ENCODE data around the gene NHEJ1. TPM values are rescaled to one million over a fixed set of nuclear protein-coding genes. Genes with fewer than 3 reads are reported as not detected.

The NHEJ1 gene
- polyA plus RNA-seq, 1 of the 3 experiments (the other 2 are of a cell fraction), result 16.3 TPM

GRCh38 chr2:219056176-219056895 is 104.3 kb downstream of the NHEJ1 start:
- Histone ChIP-seq H3K9ac (no peak overlapping the region), H3K36me3 (replicated peaks in 1 of 2; ENCODE audit: control insufficient read depth in 1 of 2, insufficient read depth in 2 of 2, low read length in 1 of 2) (no peaks in the 10 kb centered on the region), H3F3A (replicated peaks; ENCODE audit: insufficient read depth) (no peaks in the 10 kb centered on the region), H3K79me2 (ENCODE audit: insufficient read depth) (no peaks in the 10 kb centered on the region), H3K9me2 (no peaks in the 10 kb centered on the region), H3K9me3 (no peaks in the 10 kb centered on the region), H2AFZ (ENCODE audit: low read depth) (no peak overlapping the region), H3K4me2 (no peak overlapping the region), H3K4me3 (ENCODE audit: low read depth in 2 of 2, low read length in 1 of 2) (no peak overlapping the region), H3K27me3 (ENCODE audit: insufficient read depth) (peaks cover 35% of the 10 kb centered on the region), H4K20me1 (ENCODE audit: insufficient read depth) (peaks cover 7% of the 10 kb centered on the region), H3K27ac (ENCODE audit: low read depth in 2 of 2, low read length in 1 of 2) (no peak overlapping the region), H3K4me1 (ENCODE audit: control insufficient read depth in 1 of 2, insufficient read depth in 2 of 2, low read depth in 1 of 2, low read length in 1 of 2) (peaks cover 0 to 16% of the 10 kb centered on the region in 2 experiments; a peak in 1 of 4 replicates)
- POLR2A ChIA-PET, result no interaction called here
- 61% methylated on average over 9 of the region's 9 CpGs for WGBS (ENCODE audit: low lambda C conversion rate)
- TF ChIP-seq EZH2phosphoT487 (IDR thresholded peaks at IDR 0.05; ENCODE audit: borderline replicate concordance, low read depth) (no peak), MEF2A (IDR thresholded peaks at IDR 0.05; ENCODE audit: borderline replicate concordance, low read depth) (no peak), MXI1 (IDR thresholded peaks at IDR 0.05; ENCODE audit: low read depth, low read length) (no peak), NFIC (IDR thresholded peaks at IDR 0.05; ENCODE audit: borderline replicate concordance) (no peak), YY1 (IDR thresholded peaks at IDR 0.05; ENCODE audit: low read depth) (no peak), ELF1 (IDR thresholded peaks at IDR 0.05) (no peak), FOXM1 (IDR thresholded peaks at IDR 0.05; ENCODE audit: low read depth) (no peak), PBX3 (IDR thresholded peaks at IDR 0.05) (no peak), USF1 (IDR thresholded peaks at IDR 0.05; ENCODE audit: borderline replicate concordance, low read depth) (no peak), GATA2 (CRISPR knock-in tag; IDR thresholded peaks at IDR 0.05) (no peak)
- CTCF ChIA-PET, result interaction anchor here (0.6 to 15.5 kb wide), 13 partner anchors 9 to 179 kb away, joined by 3 to 205 read pairs (median 33); partner anchors contain the start of genes CFAP65 and NHEJ1
- no peak for DNase-seq

GRCh38 chr2:219054956-219055903 is 105.4 kb downstream of the NHEJ1 start:
- no peak overlapping the region for H3K4me2 ChIP-seq
- peaks cover 7% of the 10 kb centered on the region for H4K20me1 ChIP-seq (ENCODE audit: insufficient read depth)
- H3K27ac ChIP-seq (ENCODE audit: low read depth in 2 of 2, low read length in 1 of 2), result no peak overlapping the region
- ChIA-PET CTCF (interaction anchor here (0.7 to 15.5 kb wide), 12 partner anchors 14 to 178 kb away, joined by 3 to 205 read pairs (median 4); partner anchors contain the start of genes CFAP65 and NHEJ1), POLR2A (no interaction called here)
- no peaks in the 10 kb centered on the region for H3K9me3 ChIP-seq
- peaks cover 0 to 16% of the 10 kb centered on the region in 2 experiments; a peak in 1 of 4 replicates for H3K4me1 ChIP-seq (ENCODE audit: control insufficient read depth in 1 of 2, insufficient read depth in 2 of 2, low read depth in 1 of 2, low read length in 1 of 2)
- H3K27me3 ChIP-seq (ENCODE audit: insufficient read depth), result peaks cover 27% of the 10 kb centered on the region
- H2AFZ ChIP-seq (ENCODE audit: low read depth), result no peak overlapping the region
- H3K4me3 ChIP-seq (ENCODE audit: low read depth in 2 of 2, low read length in 1 of 2), result no peak overlapping the region
- 77% methylated on average over 23 of the region's 43 CpGs for WGBS (ENCODE audit: low lambda C conversion rate)
- H3K9ac ChIP-seq, result no peak overlapping the region
- H3K36me3 ChIP-seq (replicated peaks in 1 of 2; ENCODE audit: control insufficient read depth in 1 of 2, insufficient read depth in 2 of 2, low read length in 1 of 2), result no peaks in the 10 kb centered on the region
- no peaks in the 10 kb centered on the region for H3K9me2 ChIP-seq
- no peaks in the 10 kb centered on the region for H3F3A ChIP-seq (replicated peaks; ENCODE audit: insufficient read depth)
- H3K79me2 ChIP-seq (ENCODE audit: insufficient read depth), result no peaks in the 10 kb centered on the region
- no peak for DNase-seq
- TF ChIP-seq SIN3A (IDR thresholded peaks at IDR 0.05; ENCODE audit: borderline replicate concordance, low read depth, low read length) (no peak), EP300 (IDR thresholded peaks at IDR 0.05; ENCODE audit: borderline replicate concordance in 1 of 2, low read depth in 1 of 2, low read length in 1 of 2) (no peak), FOXM1 (IDR thresholded peaks at IDR 0.05; ENCODE audit: low read depth) (no peak), NRF1 (IDR thresholded peaks at IDR 0.05; ENCODE audit: low read depth, low read length) (no peak), GATA2 (CRISPR knock-in tag; IDR thresholded peaks at IDR 0.05) (no peak), SMC3 (IDR thresholded peaks at IDR 0.05; ENCODE audit: low read depth, low read length) (no peak), TEAD4 (IDR thresholded peaks at IDR 0.05; ENCODE audit: borderline replicate concordance, insufficient read depth) (no peak), REST (IDR thresholded peaks at IDR 0.05; ENCODE audit: low read depth, low read length) (no peak), CTCF (IDR thresholded peaks at IDR 0.05) (no peak), MXI1 (IDR thresholded peaks at IDR 0.05; ENCODE audit: low read depth, low read length) (no peak)
